H1 (cell line): ENCODE results near the gene TMEM178B.

Experiments
- ATF2 ChIP-seq: IDR thresholded peaks from 2 replicates; pipeline ENCODE4 v1.6.1; 2012; ENCODE audit warnings: low read length, inconsistent platforms
- BRCA1 ChIP-seq: IDR thresholded peaks from 2 replicates; pipeline ENCODE4 v1.6.1; 2012; ENCODE audit warnings: low read depth, low read length, improper control_type of control experiment
- CBX5 ChIP-seq: fragments of 300-800, 300-1000 bp; sonication (generic); IDR thresholded peaks from 2 replicates; pipeline ENCODE4 v1.7.1; 2016; ENCODE audit warnings: antibody characterized with exemption, low read length, low read depth
- CTCF ChIP-seq, 3 experiments: IDR thresholded peaks; 1 replicate in 2 of 3; 2 replicates in 1 of 3; pipeline versions ENCODE4 v1.5.1 to v1.6.1; 2011; ENCODE audit warnings: low read length in 3 of 3, mild to moderate bottlenecking in 3 of 3, inconsistent platforms in 2 of 3, low read depth in 1 of 3, moderate library complexity in 1 of 3; ENCODE audit not compliant: insufficient read depth in 1 of 3; ENCODE audit errors: control extremely low read depth in 1 of 3
- MAX ChIP-seq: IDR thresholded peaks from 2 replicates; pipeline ENCODE4 v1.6.1; 2012; ENCODE audit warnings: inconsistent platforms
- POLR2A ChIP-seq, 2 experiments: IDR thresholded peaks; 1 replicate in 1 of 2; 2 replicates in 1 of 2; pipeline ENCODE4 v1.6.1; 2011; ENCODE audit warnings: low read depth in 2 of 2, low read length in 2 of 2, mild to moderate bottlenecking in 2 of 2; ENCODE audit errors: control extremely low read depth in 1 of 2
- POLR2AphosphoS5 ChIP-seq: IDR thresholded peaks from 2 replicates; pipeline ENCODE4 v1.6.1; 2011; ENCODE audit warnings: low read depth, low read length
- TCF12 ChIP-seq: IDR thresholded peaks from 2 replicates; pipeline ENCODE4 v1.6.1; 2011; ENCODE audit warnings: low read depth, mild to moderate bottlenecking, low read length

- TF ChIP-seq CBX5 (no peak), ATF2 (no peak), MAX (no peak), POLR2A (IDR thresholded peaks at IDR 0.05; ENCODE audit: control extremely low read depth in 1 of 2, low read depth in 2 of 2, low read length in 2 of 2) (no peak), CTCF (IDR thresholded peaks at IDR 0.05; ENCODE audit: control extremely low read depth in 1 of 3, insufficient read depth in 1 of 3, low read depth in 1 of 3, low read length in 3 of 3) (peak; percentile 17 to 51 (median 35); a peak in 3 of 4 replicates), TCF12 (no peak), POLR2AphosphoS5 (no peak), BRCA1 (no peak)
These were observed 201.5 kb downstream of the TMEM178B start for GRCh38 chr7:141275350-141275749.
